PC-9 (cell line): ENCODE results near the gene XPNPEP1. TPM values are rescaled to one million over a fixed set of nuclear protein-coding genes. Genes with fewer than 3 reads are reported as not detected.

Experiments used
- Bru-seq: library from RNA; stranded (reverse); fragments of 400-500 nt; gene quantifications from one replicate; lab custom pipeline; 2021; lab: Mats Ljungman, UMichigan
- BruChase-seq, 2 experiments: library from RNA; stranded (reverse); fragments of 400-500 nt; gene quantifications; one replicate each; lab custom pipeline; 2021; lab: Mats Ljungman, UMichigan
- BruUV-seq: library from RNA; stranded (reverse); fragments of 400-500 nt; replicated peaks from 2 replicates; lab custom pipeline; 2021; lab: Mats Ljungman, UMichigan
- CTCF ChIA-PET: fragments of 300-600 bp; sonication (Branson Sonifier 250); formaldehyde crosslinking; loops from one replicate; lab custom pipeline; 2022; ENCODE audit warnings: antibody characterized with exemption; lab: Charles Lee
- POLR2A ChIA-PET: fragments of 300-600 bp; sonication (Branson Sonifier 250); formaldehyde crosslinking; loops from one replicate; lab custom pipeline; 2022; ENCODE audit warnings: antibody characterized with exemption; ENCODE audit not compliant: unreplicated experiment; lab: Charles Lee
- DNase-seq, 2 experiments: peaks; one replicate each; pipeline versions ENCODE4 v3.0.0 to v3.0.0-alpha.2; 2015 to 2022; ENCODE audit warnings: mixed read lengths in 1 of 2
- H2AFZ ChIP-seq: fragments of 200-600 bp; sonication (generic); 2 replicates; pipeline ENCODE4 v1.8.1; 2017; ENCODE audit warnings: antibody characterized with exemption
- H3F3A ChIP-seq: fragments of 200-600 bp; sonication (generic); 2 replicates; pipeline ENCODE4 v1.8.1; 2017; ENCODE audit warnings: antibody characterized with exemption, mild to moderate bottlenecking, low read depth; ENCODE audit not compliant: insufficient read depth
- H3K27ac ChIP-seq: fragments of 200-600 bp; sonication (generic); 2 replicates; pipeline ENCODE4 v1.6.1; 2016; ENCODE audit warnings: mixed run types
- H3K27me3 ChIP-seq: fragments of 200-600 bp; sonication (generic); 2 replicates; pipeline ENCODE4 v1.6.1; 2016; ENCODE audit warnings: low read depth, mixed run types; ENCODE audit not compliant: insufficient read depth
- H3K36me3 ChIP-seq: fragments of 200-600 bp; sonication (generic); 2 replicates; pipeline ENCODE4 v1.6.1; 2016; ENCODE audit warnings: low read depth, mixed run types
- H3K4me1 ChIP-seq: fragments of 200-600 bp; sonication (generic); replicated peaks from 2 replicates; pipeline ENCODE4 v1.6.1; 2016; ENCODE audit warnings: mixed run types; ENCODE audit not compliant: insufficient read depth
- H3K4me2 ChIP-seq: fragments of 200-600 bp; sonication (generic); 2 replicates; pipeline ENCODE4 v1.6.1; 2017; ENCODE audit warnings: mixed run types
- H3K4me3 ChIP-seq: fragments of 200-600 bp; sonication (generic); 2 replicates; pipeline ENCODE4 v1.6.1; 2016; ENCODE audit warnings: mixed run types
- H3K79me2 ChIP-seq: fragments of 200-600 bp; sonication (generic); 2 replicates; pipeline ENCODE4 v1.6.1; 2017; ENCODE audit warnings: low read depth, mixed run types
- H3K9me2 ChIP-seq: fragments of 200-600 bp; sonication (generic); 2 replicates; pipeline ENCODE4 v1.8.1; 2017; ENCODE audit warnings: mild to moderate bottlenecking; ENCODE audit not compliant: insufficient read depth
- H3K9me3 ChIP-seq: fragments of 200-600 bp; sonication (generic); 2 replicates; pipeline ENCODE4 v1.8.1; 2016; ENCODE audit warnings: low read depth; ENCODE audit not compliant: insufficient read depth
- H4K20me1 ChIP-seq: fragments of 200-600 bp; sonication (generic); 2 replicates; pipeline ENCODE4 v1.8.1; 2017; ENCODE audit not compliant: insufficient read depth
- EZH2 ChIP-seq: fragments of 200-600 bp; sonication (generic); IDR thresholded peaks from 2 replicates; pipeline ENCODE4 v1.8.0; 2017; ENCODE audit warnings: antibody characterized with exemption, low read depth
- intact Hi-C: fragments of 100-400 bp; cut with micrococcal nuclease; formaldehyde crosslinking; loops from one replicate; pipeline ENCODE4 v1.10.0; 2022; ENCODE audit not compliant: unreplicated experiment
- long read RNA-seq: library from polyadenylated mRNA; stranded (forward); transcript quantifications from one replicate; pipeline ENCODE4 v2.0.0, GENCODE V29; 2022
- total RNA-seq: library from RNA; stranded (reverse); gene quantifications from 2 replicates; pipeline ENCODE4 v1.2.3, GENCODE V29; 2021
- TF ChIP-seq, protein P1 (sequence below): fragments of 200-600 bp; sonication (generic); conservative IDR thresholded peaks from 2 replicates; pipeline ENCODE4 v1.6.1; 2017; ENCODE audit warnings: mixed run types, antibody characterized with exemption, mild to moderate bottlenecking, moderate library complexity

The XPNPEP1 gene
- total RNA-seq (24.6 and 29.8 TPM in 2 replicates), Bru-seq, nascent RNA (percentile 65 among the genes with signal in this experiment), BruChase-seq, experiment 1, labeled RNA remaining after a 2-hour chase (percentile 61 among the genes with signal in this experiment), BruChase-seq, experiment 2, labeled RNA remaining after a 6-hour chase (percentile 63 among the genes with signal in this experiment)
- long read RNA-seq, transcript XPNPEP1-218 (21 exons, 2,539 nt) = major isoform, 37 of 53 reads
- long read RNA-seq, partial matches to known transcripts = 8 of 53 reads
- long read RNA-seq, other reads (novel, unspliced or antisense) = 8 of 53 reads

DNA sequence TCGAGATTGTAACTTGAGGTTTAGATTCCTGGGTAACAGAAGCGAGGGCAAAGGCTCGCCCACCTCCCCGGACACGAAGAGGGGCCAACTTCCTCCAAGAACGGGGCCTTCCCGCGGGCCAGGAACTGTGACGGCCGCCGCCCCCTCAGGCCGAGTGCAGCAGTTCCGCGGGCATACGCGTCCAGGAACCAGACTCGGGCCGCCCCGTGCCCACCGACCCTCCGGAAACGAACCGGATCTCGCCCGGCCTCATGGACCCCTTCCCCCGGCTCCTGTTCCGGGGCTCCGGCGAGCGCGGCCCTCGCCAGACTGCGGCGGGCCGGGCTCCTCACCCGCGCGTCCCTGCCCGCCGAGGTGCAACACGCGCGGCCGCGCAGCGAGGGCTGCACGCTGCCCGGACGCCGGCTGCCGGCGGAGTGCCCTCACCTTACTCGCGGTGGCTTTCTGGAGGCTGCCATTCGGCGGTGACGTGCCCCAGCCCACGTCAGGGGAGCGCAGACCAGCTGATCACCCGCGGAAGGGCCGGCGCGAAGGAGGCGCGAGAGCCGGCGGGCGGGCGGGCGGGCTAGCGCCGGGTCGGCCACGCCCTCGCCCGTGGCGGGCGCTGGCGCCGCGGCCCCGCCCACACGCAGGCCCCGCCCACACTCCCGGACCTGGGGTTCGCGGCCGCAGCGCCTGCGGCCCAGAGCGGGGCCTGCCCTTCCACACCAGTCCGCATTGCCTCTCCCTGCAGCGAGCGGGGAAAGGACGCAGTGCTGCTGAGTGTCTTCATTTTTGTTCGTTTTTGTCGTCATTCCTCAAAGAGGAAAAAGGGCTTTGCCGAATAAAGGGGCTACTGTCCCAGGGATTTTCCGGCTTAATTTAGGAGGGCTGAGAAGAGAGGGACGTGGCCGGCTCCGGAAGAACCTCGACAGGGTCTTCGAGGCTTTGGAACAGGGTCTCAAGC lies at the start of gene XPNPEP1:
XPNPEP1 (minus strand) TSS at position 536 of the 946 bp plus-strand sequence; CDS start at position 458, 78 bp downstream.
- Histone ChIP-seq H2AFZ (peak within 1 kb of the TSS; percentile 88), H3K4me1 (peaks cover 11% of the 10 kb centered on the region; the same call in 1 of the 2 replicates), H3K4me3 (peak within 1 kb of the TSS; percentile 69), H3K9me3 (no peaks in the 10 kb centered on the region), H3K27ac (no peak within 1 kb of the TSS; the same call in 1 of the 2 replicates), H3K27me3 (no peaks in the 10 kb centered on the region), H3F3A (no peaks in the 10 kb centered on the region), H3K4me2 (peak within 1 kb of the TSS; percentile 92), H3K9me2 (no peaks in the 10 kb centered on the region), H4K20me1 (no peaks in the 10 kb centered on the region), H3K79me2 (peaks cover 11% of the 10 kb centered on the region; the same call in 1 of the 2 replicates), H3K36me3 (no peaks in the 10 kb centered on the region)
- BruUV-seq = no TSS peak
- peak; percentile 52 to 68 for DNase-seq
- intact Hi-C loops = loop anchor here (5.0 kb wide), 1 partner anchor 154 kb away; no protein-coding TSS in a partner anchor
- POLR2A ChIA-PET = interaction anchor here (0.7 kb wide), 1 partner anchor 785 kb away, joined by 4 read pairs; no protein-coding TSS in a partner anchor
- TF ChIP-seq, protein P1, sequence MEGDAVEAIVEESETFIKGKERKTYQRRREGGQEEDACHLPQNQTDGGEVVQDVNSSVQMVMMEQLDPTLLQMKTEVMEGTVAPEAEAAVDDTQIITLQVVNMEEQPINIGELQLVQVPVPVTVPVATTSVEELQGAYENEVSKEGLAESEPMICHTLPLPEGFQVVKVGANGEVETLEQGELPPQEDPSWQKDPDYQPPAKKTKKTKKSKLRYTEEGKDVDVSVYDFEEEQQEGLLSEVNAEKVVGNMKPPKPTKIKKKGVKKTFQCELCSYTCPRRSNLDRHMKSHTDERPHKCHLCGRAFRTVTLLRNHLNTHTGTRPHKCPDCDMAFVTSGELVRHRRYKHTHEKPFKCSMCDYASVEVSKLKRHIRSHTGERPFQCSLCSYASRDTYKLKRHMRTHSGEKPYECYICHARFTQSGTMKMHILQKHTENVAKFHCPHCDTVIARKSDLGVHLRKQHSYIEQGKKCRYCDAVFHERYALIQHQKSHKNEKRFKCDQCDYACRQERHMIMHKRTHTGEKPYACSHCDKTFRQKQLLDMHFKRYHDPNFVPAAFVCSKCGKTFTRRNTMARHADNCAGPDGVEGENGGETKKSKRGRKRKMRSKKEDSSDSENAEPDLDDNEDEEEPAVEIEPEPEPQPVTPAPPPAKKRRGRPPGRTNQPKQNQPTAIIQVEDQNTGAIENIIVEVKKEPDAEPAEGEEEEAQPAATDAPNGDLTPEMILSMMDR = no peak
- TF ChIP-seq EZH2 = no peak
- CTCF ChIA-PET = no interaction called here

DNA sequence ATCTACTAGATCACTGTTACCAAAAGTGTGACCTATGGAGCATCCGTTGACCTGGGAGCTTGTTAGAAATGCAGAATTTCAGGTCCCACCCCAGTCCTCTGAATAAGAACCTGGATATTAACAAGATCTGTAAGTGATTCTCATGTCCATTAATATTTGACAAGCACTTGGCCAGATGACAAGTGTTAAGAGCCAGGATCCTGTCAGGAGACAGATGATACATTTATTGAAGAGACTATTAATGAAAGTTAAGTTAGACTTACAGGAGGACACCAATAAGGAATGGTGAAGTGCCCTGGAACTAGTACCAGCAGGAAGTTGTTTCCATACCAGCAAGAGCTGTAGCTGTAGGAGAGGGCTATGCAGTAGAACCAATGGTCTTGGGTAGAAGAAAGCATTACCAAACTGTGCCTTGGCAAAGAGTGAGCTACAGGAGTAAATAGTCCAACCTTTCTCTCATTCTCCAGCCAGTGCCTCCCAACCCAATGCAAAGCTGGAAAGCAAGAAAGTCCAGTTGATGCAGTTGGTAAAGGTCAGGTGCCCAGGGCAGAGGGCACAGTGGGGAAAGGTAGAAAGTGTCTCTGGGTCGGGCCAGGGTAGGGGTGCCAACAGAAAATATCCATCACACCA lies 49.2 kb upstream of the XPNPEP1 start:
- BruUV-seq = no TSS peak
- Histone ChIP-seq H3K36me3 (no peaks in the 10 kb centered on the region), H2AFZ (no peak overlapping the region), H3K4me1 (no peaks in the 10 kb centered on the region; the same call in 1 of the 2 replicates), H3K27ac (no peak overlapping the region), H3F3A (no peaks in the 10 kb centered on the region), H3K27me3 (no peaks in the 10 kb centered on the region), H3K4me2 (no peak overlapping the region), H3K9me3 (no peaks in the 10 kb centered on the region), H3K79me2 (no peaks in the 10 kb centered on the region), H3K9me2 (no peaks in the 10 kb centered on the region), H4K20me1 (no peaks in the 10 kb centered on the region), H3K4me3 (no peak overlapping the region)
- intact Hi-C loops = no loop called here
- CTCF ChIA-PET = no interaction called here
- POLR2A ChIA-PET = no interaction called here
- no peak for DNase-seq
- no peak for TF ChIP-seq EZH2
- TF ChIP-seq, protein P1 = no peak

DNA sequence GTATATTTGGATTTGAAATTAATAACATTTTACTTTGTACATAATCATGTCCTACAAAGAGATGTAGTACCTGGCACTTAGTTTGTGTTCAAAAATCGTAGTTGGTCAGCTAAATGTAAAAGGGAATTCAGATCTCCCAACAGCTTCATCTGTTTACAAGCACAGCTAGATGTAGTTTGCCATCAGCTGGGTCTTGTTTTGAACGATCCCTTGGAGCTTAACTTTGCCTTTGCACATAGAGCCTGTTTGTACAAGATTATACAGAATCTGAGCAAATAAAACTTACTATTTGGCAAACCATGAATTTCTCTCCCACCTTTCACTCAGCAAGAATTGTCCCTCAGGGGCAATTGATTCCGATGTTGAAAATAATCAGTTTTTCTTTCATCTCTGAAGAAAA lies 48.3 kb upstream of the XPNPEP1 start:
- H3K9me2 ChIP-seq = no peaks in the 10 kb centered on the region
- no TSS peak for BruUV-seq

More for the DNA sequence above, 48.3 kb upstream of the XPNPEP1 start:
- no peak for TF ChIP-seq EZH2
- TF ChIP-seq, protein P1 = no peak
- H3F3A ChIP-seq = no peaks in the 10 kb centered on the region
- H3K27me3 ChIP-seq = no peaks in the 10 kb centered on the region
- DNase-seq = no peak
- H3K79me2 ChIP-seq = no peaks in the 10 kb centered on the region
- H3K4me3 ChIP-seq = no peak overlapping the region
- H3K9me3 ChIP-seq = no peaks in the 10 kb centered on the region
- H3K27ac ChIP-seq = no peak overlapping the region
- H3K36me3 ChIP-seq = no peaks in the 10 kb centered on the region
- intact Hi-C loops = no loop called here
- H2AFZ ChIP-seq = no peak overlapping the region
- CTCF ChIA-PET = no interaction called here
- no peaks in the 10 kb centered on the region for H4K20me1 ChIP-seq
- POLR2A ChIA-PET = no interaction called here
- H3K4me2 ChIP-seq = no peak overlapping the region
- H3K4me1 ChIP-seq = peaks cover 8% of the 10 kb centered on the region
